Adrenal gland (tissue), 12 donors: ENCODE results near the gene ZNF416. TPM values are rescaled to one million over a fixed set of nuclear protein-coding genes. Genes with fewer than 3 reads are reported as not detected.
A peak's percentile ranks its signal among the peaks of the same experiment; 100 is the strongest.

Experiments used
- DNase-seq, 7 donors: peaks; one replicate each; pipeline ENCODE4 v3.0.0-alpha.2; 2019 to 2020
- H3K27ac ChIP-seq, 5 donors: fragments of 200-600 bp; sonication (generic) in 4 of 5; 1 replicate in 3 of 5; 2 replicates in 2 of 5; pipeline versions ENCODE4 v1.5.1 to v1.8.0; 2016 to 2020; ENCODE audit warnings: mild to moderate bottlenecking in 1 of 5
- H3K27me3 ChIP-seq: fragments of 200-600 bp; 2 replicates; pipeline ENCODE4 v1.8.0; 2021
- H3K36me3 ChIP-seq, 2 donors: fragments of 200-600 bp; replicated peaks in 1 of 2; 1 replicate in 1 of 2; 2 replicates in 1 of 2; pipeline versions ENCODE4 v1.5.1 to v1.8.0; 2018 to 2022
- H3K4me1 ChIP-seq, 2 donors: fragments of 200-600 bp; replicated peaks in 1 of 2; 1 replicate in 1 of 2; 2 replicates in 1 of 2; pipeline versions ENCODE4 v1.5.1 to v1.8.0; 2018 to 2021
- H3K4me3 ChIP-seq, 4 donors: fragments of 200-600 bp; sonication (generic) in 3 of 4; one replicate each; pipeline ENCODE4 v1.5.1; 2016 to 2018
- H3K9me3 ChIP-seq, 3 donors: fragments of 200-600 bp; sonication (generic) in 1 of 3; replicated peaks in 1 of 3; 1 replicate in 2 of 3; 2 replicates in 1 of 3; pipeline versions ENCODE4 v1.5.1 to v1.8.0; 2016 to 2021
- POLR2A ChIP-seq, 2 donors: fragments of 450-650 bp; IDR thresholded peaks; one replicate each; pipeline ENCODE4 v1.6.1; 2017; ENCODE audit warnings: antibody characterized with exemption in 2 of 2, mild to moderate bottlenecking in 2 of 2, moderate library complexity in 1 of 2
- WGBS, 4 donors: extraction: QIAGEN DNeasy Blood & Tissue Kit in 2 of 4; methylation state at CpG; one replicate each; pipeline versions ENCODE4 v1.1.5 to v1.1.7; 2013 to 2017; 5-methylcytosine and 5-hydroxymethylcytosine counted together
- intact Hi-C, 2 donors: fragments of 100-400 bp; cut with DNase I; formaldehyde crosslinking; loops; one replicate each; pipeline versions ENCODE4 v1.14.1 to v1.15.0; 2022 to 2023
- polyA plus RNA-seq, 3 donors: library from polyadenylated mRNA; stranded (reverse); fragments of 200-250 nt in 2 of 3; fragments of 350-450 nt in 1 of 3; fragmentation: Illumina TruSeq in 1 of 3; extraction: RNeasy Lipid Tissue Mini Kit (QIAGEN cat#74804) in 1 of 3; gene quantifications; one replicate each; pipeline ENCODE4 v1.2.3, GENCODE V29; 2013 to 2014
- total RNA-seq, 9 donors: library from RNA; depleted of rRNA in 4 of 9; stranded (reverse); fragments of >200 nt in 4 of 9; fragments of 120-200 nt in 1 of 9; fragmentation: NEBNext Ultra II Directional in 1 of 9; extraction: Animal tissue kit (Norgen Biotek cat#: 25700) in 1 of 9; gene quantifications; one replicate each; pipeline versions ENCODE4 v1.1.0 to v1.2.4, GENCODE V29; 2013 to 2023
- TF ChIP-seq, protein P1 (sequence below), 6 experiments: fragments of 450-650 bp in 4 of 6; fragments of 200-600 bp in 2 of 6; sonication (generic) in 1 of 6; IDR thresholded peaks; 1 replicate in 5 of 6; 2 replicates in 1 of 6; pipeline versions ENCODE4 v1.5.1 to v1.8.0; 2016 to 2021; ENCODE audit warnings: antibody characterized with exemption in 6 of 6, mild to moderate bottlenecking in 2 of 6, moderate library complexity in 1 of 6
- donor health status: healthy with polysubstance abuse.
- donor health status: Bipolar disorder and iron deficiency.
- donor health status: DM: yes; HTN: yes; CAD: no.
- donor health status: DM: no; HTN: no; CAD: no.
- donor health status: DM: no; HTN: no; CAD: no.
- donor health status: DM: yes; HTN: yes; CAD: no.

Gene ZNF416
- total and polyA plus RNA-seq, 12 donors = 1.9 to 7.9 (median 5.3) TPM

DNA sequence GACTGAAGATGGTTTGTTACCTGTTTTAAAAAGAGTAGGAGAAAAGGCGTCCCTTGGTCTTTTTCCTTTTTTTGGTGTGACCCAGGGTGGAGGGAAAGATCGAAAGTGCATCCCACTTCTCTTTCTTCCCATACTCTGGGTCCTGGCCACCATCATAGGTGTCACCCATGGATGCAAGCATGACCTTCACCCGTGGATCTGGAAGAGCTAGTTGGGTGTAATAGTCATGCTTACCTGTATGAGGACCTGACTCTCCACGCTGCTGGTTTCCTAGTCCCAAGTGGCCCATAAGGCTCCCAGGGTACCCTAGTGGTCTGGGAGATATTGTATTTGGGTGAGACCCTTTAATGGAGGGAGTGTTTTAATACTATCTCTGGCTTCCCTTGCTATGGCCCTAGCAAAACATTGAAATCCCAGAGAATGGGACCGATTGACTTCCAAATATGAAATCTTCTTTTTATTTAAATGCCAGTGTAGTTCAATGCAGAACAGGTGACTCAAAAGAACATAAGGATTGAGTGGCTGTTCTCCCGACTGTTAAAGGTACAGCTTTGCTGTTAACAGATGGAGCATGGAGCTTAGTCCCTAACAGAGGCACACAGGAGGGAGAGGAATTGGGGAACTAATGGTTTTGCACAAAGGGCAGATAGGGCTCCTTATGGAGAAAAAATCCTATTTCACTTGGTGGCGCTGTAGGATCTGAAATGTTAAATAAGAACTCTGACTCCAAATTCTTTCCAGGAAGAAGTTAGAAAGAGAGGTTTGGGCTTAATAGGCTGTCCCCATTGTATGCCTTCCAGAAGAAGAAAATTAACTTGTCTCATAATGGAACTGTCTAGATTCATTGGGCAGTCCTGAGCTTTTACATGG, 12.1 kb downstream of the ZNF416 start:
- intact Hi-C loops = no loop called here
- peaks cover 0 to 63% (median 7%) of the 10 kb centered on the region in 3 donors for H3K9me3 ChIP-seq
- H3K4me1 ChIP-seq = no peaks in the 10 kb centered on the region
- DNase-seq = no peak
- no peaks in the 10 kb centered on the region for H3K27me3 ChIP-seq
- H3K27ac ChIP-seq = no peak overlapping the region
- no peaks in the 10 kb centered on the region for H3K36me3 ChIP-seq
- H3K4me3 ChIP-seq = no peak overlapping the region
- no peak for TF ChIP-seq POLR2A (IDR thresholded peaks at IDR 0.05)
- TF ChIP-seq, protein P1, sequence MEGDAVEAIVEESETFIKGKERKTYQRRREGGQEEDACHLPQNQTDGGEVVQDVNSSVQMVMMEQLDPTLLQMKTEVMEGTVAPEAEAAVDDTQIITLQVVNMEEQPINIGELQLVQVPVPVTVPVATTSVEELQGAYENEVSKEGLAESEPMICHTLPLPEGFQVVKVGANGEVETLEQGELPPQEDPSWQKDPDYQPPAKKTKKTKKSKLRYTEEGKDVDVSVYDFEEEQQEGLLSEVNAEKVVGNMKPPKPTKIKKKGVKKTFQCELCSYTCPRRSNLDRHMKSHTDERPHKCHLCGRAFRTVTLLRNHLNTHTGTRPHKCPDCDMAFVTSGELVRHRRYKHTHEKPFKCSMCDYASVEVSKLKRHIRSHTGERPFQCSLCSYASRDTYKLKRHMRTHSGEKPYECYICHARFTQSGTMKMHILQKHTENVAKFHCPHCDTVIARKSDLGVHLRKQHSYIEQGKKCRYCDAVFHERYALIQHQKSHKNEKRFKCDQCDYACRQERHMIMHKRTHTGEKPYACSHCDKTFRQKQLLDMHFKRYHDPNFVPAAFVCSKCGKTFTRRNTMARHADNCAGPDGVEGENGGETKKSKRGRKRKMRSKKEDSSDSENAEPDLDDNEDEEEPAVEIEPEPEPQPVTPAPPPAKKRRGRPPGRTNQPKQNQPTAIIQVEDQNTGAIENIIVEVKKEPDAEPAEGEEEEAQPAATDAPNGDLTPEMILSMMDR (IDR thresholded peaks at IDR 0.05) = no peak
- WGBS, 4 donors = 53 to 62% (median 56%) methylated on average over 7 of the region's 7 CpGs

DNA sequence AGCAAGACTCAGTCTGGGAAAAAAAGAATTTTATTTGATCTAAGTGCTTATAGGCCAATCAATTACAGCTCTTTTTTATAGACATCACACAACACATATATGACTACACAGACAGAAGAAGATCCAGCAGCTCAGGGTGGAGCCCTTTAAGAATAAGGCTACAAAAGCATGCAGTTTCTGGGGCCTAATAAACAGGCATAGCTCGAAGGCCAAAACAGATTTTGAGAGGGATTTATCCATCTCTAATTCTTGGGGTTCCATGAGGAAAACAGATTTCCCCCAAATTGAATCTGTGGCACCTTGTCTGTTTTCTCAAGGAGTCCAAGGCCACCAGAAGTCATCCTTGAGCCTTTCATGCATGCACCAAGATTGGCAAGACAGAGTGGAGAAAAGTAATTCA, 15.2 kb downstream of the ZNF416 start:
- Histone ChIP-seq H3K9me3 (peaks cover 0 to 34% (median 7%) of the 10 kb centered on the region in 3 donors), H3K4me3 (no peak overlapping the region), H3K4me1 (peaks cover 3 to 7% of the 10 kb centered on the region in 2 donors), H3K27ac (no peak overlapping the region), H3K27me3 (no peaks in the 10 kb centered on the region), H3K36me3 (no peaks in the 10 kb centered on the region)
- TF ChIP-seq, protein P1 (IDR thresholded peaks at IDR 0.05) = no peak
- TF ChIP-seq POLR2A (IDR thresholded peaks at IDR 0.05) = no peak
- intact Hi-C loops = no loop called here
- WGBS, 4 donors = 71 to 76% (median 74%) methylated on average over 1 of the region's 1 CpG
- DNase-seq = no peak

DNA sequence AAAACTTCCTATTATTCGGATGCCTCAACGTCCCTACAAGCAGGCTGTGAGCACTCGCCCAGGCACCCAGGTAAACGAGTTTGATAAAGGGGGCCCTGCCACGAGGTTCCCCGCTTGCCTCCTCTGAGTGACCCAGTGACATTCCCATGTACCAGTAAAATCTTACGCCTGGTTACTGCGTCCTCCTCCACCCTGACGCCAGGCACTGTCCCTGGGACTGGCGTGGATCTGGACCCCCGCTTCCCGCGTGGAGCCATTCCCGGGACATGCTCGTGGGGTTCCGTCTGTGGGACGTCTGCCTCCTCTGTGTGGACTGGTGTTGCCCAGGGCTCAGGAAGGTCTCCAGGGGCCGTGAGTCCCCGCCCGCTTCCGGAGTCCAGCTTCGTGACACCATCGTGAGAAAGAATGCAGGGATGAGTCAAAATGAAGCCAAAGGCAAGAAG, 18.6 kb downstream of the ZNF416 start:
- H3K9me3 ChIP-seq = peaks cover 0 to 5% (median 0%) of the 10 kb centered on the region in 3 donors
- H3K36me3 ChIP-seq = peaks cover 0 to 10% of the 10 kb centered on the region in 2 donors
- peaks cover 4 to 16% of the 10 kb centered on the region in 2 donors for H3K4me1 ChIP-seq
- H3K27me3 ChIP-seq = no peaks in the 10 kb centered on the region
- WGBS, 4 donors = 19 to 46% (median 27%) methylated on average over 19 to 23 of the region's 23 CpGs
- intact Hi-C loops = no loop called here
- H3K27ac ChIP-seq = peak overlapping the region in 3 of 5 donors; percentile 56 to 60 (median 57)
- peak overlapping the region in 3 of 4 donors; percentile 29 to 96 (median 87) for H3K4me3 ChIP-seq
- peak in 6 of 7 donors; percentile 4 to 48 (median 32) for DNase-seq
- no peak for TF ChIP-seq POLR2A (IDR thresholded peaks at IDR 0.05)
- TF ChIP-seq, protein P1 (IDR thresholded peaks at IDR 0.05) = no peak

GRCh38 chr19:57559404-57560025, 19.2 kb downstream of the ZNF416 start, which contains the start of gene ZNF550:
TSS of gene ZNF550 (minus strand) at chr19:57559863. CDS start at chr19:57559682, 181 bp downstream.
- intact Hi-C loops = no loop called here
- 0 to 1% (median 0%) methylated on average over 21 to 56 of the region's 56 CpGs for WGBS, 4 donors
- H3K27me3 ChIP-seq = no peaks in the 10 kb centered on the region
- peaks cover 4 to 16% of the 10 kb centered on the region in 2 donors for H3K4me1 ChIP-seq
- H3K27ac ChIP-seq = peak within 1 kb of the TSS in 4 of 5 donors; percentile 12 to 75 (median 58)
- peaks cover 0 to 14% of the 10 kb centered on the region in 2 donors for H3K36me3 ChIP-seq
- TF ChIP-seq POLR2A (IDR thresholded peaks at IDR 0.05) = peak in 1 of 2 donors; percentile 50
- TF ChIP-seq, protein P1 (IDR thresholded peaks at IDR 0.05) = no peak
- DNase-seq = peak; percentile 89 to 96 (median 92)
- H3K4me3 ChIP-seq = peak within 1 kb of the TSS; percentile 29 to 96 (median 68)
- H3K9me3 ChIP-seq = peaks cover 0 to 1% (median 0%) of the 10 kb centered on the region in 3 donors
